ENCODE data around the gene PLEKHB2.
"Not testable (repeated sequence)": the region's sequence is repeated elsewhere in the genome, so short reads cannot be mapped to it uniquely, and the experiment has no call there.

The PLEKHB2 gene

DNA sequence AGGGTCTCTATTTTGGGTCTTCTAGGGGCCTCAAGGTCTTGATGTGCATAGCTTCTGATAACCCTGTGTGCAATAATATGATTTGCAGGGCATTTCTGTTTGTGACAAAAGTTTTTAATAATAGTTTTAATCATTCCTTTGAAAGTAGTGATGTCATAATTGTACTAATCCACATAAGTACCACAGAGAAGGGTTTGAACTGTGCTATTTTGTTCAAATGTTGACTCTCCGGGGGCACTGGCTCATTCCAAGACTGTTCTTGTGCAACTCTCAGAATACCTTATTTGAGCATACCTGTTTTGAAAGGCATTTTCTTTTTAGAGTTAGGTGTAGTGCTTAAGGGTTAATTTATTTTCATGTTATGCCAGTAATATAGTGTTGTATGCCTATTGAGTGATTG, 41.6 kb downstream of the PLEKHB2 start:
- no peak overlapping the region for H3K27ac ChIP-seq
- TF ChIP-seq, protein P1, sequence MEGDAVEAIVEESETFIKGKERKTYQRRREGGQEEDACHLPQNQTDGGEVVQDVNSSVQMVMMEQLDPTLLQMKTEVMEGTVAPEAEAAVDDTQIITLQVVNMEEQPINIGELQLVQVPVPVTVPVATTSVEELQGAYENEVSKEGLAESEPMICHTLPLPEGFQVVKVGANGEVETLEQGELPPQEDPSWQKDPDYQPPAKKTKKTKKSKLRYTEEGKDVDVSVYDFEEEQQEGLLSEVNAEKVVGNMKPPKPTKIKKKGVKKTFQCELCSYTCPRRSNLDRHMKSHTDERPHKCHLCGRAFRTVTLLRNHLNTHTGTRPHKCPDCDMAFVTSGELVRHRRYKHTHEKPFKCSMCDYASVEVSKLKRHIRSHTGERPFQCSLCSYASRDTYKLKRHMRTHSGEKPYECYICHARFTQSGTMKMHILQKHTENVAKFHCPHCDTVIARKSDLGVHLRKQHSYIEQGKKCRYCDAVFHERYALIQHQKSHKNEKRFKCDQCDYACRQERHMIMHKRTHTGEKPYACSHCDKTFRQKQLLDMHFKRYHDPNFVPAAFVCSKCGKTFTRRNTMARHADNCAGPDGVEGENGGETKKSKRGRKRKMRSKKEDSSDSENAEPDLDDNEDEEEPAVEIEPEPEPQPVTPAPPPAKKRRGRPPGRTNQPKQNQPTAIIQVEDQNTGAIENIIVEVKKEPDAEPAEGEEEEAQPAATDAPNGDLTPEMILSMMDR (conservative IDR thresholded peaks at IDR 0.05): no peak
- TF ChIP-seq ZFX (IDR thresholded peaks at IDR 0.05): no peak

DNA sequence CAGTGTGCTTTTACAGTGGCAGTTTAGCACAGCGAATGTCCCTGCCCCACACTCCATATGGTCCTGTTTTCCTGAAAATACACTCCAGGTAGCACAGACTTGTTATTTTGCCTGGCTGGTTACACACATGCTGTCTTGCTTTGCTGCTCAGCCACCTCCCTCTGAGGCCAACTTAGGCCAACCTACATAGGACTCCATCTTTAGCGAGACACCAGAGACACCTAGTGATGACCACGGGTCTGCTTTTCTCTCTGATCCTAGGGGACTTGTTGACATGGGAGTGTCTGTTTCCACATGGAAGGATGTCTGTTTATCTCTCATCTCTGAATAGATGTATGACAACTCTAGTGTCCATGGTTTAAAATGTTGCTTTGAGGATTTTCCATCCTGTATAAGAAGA, 43.3 kb downstream of the PLEKHB2 start:
- TF ChIP-seq, protein P1 (conservative IDR thresholded peaks at IDR 0.05): no peak
- TF ChIP-seq ZFX (IDR thresholded peaks at IDR 0.05): no peak
- no peak overlapping the region for H3K27ac ChIP-seq

DNA sequence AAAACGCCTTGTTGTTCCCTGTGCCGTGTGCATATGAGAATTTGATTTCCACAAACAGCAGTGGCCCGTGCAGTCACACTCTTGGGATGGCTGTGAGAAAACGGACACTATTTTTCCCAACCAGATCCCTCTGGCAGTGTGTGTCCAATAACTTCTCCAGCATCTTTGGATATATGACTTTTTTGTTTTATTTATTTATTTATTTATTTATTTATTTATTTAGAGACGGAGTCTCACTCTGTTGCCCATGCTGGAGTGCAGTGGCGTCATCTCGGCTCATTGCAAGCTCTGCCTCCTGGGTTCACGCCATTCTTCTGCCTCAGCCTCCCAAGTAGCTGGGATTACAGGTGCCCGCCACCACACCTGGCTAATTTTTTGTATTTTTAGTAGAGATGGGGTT, 45.0 kb downstream of the PLEKHB2 start:
- not testable (repeated sequence) for H3K27ac ChIP-seq

DNA sequence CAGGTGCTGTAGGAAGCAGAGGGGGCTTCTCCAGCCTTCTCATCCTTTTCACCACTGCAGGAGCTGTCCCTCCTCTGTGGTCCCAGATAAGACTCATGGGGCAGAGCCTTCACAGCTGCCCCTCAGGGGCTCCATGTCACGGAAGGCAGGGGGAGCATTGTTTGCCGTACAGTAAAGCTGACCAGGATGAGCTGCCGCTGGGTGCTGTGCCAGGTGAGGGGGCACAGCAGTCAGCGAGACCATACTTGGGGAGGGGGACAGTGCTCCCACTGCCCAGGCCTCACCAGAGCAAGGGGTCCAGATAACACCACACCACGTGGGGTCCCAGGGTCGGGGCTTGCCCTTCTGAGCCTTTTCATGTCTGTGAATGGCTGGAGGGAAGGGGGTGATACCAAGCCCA, 46.3 kb downstream of the PLEKHB2 start:
- no peak overlapping the region for H3K27ac ChIP-seq
- TF ChIP-seq ZFX (IDR thresholded peaks at IDR 0.05): no peak

DNA sequence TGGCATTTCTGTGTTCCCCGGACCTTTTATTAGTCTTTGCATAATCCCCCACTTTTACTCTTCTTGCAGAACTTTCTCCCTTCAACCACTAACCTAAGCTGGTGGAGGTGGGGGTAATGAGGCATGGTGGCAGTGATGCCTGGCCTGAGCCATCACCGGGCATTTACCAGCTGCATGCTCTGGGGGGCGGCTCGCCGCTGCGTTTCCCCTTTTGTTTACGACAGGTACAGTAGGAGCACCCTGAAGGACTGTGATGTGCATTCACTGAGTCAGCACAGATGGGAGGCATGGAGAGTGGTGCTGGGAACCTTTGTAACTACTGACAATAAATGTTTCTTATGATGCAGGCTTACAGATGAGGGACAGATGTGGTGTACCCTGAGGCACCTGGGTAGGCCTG, 46.9 kb downstream of the PLEKHB2 start:
- TF ChIP-seq, protein P1 (conservative IDR thresholded peaks at IDR 0.05): no peak
- TF ChIP-seq ZFX (IDR thresholded peaks at IDR 0.05): no peak
- no peak overlapping the region for H3K27ac ChIP-seq

DNA sequence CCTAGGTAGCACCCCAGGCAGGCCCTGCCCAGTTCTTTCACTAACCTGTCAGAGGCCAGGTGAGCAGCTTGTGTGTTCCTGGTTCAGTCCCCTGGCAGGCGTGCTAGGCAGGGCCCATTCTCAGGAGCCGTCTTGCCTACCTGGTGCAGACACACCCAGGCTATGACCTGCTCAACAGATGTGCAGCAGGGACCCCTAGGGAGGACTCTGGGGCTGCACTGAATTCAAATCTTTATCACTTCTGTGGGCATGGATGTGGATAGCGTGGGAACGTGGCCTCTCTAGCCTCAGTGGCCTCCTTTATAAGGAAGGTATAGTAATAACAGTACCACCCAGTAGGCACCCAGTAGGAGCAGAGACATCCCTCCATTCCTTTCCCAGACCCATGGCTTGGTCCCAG, 48.4 kb downstream of the PLEKHB2 start:
- TF ChIP-seq ZFX (IDR thresholded peaks at IDR 0.05): no peak
- TF ChIP-seq, protein P1 (conservative IDR thresholded peaks at IDR 0.05): no peak

DNA sequence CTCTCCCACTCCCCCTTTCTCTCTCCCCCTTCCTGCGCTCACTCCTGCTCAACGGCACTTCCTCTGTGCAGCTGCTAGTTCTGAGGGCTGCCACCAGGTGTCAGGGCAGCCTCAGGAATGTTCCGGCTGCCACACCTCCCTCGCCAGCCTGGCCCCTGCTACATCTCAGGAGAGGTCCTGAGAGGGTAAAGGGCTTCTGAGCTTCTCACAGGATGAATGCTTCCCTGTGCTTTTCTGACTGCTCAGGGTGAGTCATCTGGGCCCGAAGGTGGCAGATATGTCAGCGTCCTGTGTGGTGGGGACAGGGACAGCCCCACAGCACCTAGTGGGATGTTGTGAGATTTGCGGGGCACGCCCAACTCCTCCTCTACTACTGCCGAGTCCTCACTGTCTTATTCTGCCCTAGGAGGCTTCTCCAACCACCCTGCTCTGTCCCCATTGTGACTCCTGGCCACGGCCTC, 49.0 kb downstream of the PLEKHB2 start:
- H3K27ac ChIP-seq: no peak overlapping the region
- TF ChIP-seq, protein P1 (conservative IDR thresholded peaks at IDR 0.05): peak; percentile 83
- TF ChIP-seq ZFX (IDR thresholded peaks at IDR 0.05): no peak

More for the DNA sequence above, 48.4 kb downstream of the PLEKHB2 start:
- no peak overlapping the region for H3K27ac ChIP-seq

DNA sequence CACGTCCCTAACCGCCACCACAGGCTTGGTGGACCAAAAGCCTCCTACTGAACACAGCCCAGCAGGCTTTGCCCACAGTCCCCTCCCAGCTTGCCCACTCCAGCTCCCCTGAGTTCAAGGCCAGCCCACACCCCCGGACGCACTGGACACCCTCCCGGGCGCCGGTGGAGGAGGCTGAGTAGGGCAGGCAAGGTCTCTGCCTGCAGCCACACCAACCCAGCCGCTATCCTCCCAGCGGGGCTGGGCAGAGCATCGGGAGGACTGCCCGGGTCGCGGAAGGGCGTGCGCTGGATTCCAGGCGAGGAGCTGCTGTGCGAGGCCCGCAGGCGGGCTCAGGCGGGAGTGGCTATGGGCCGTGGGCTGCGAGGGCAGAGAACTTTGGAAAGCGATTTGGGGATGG, 49.5 kb downstream of the PLEKHB2 start:
- no peak for TF ChIP-seq ZFX (IDR thresholded peaks at IDR 0.05)
- TF ChIP-seq, protein P1 (conservative IDR thresholded peaks at IDR 0.05): no peak
- no peak overlapping the region for H3K27ac ChIP-seq
